Naive thymus-derived CD4-positive, alpha-beta T cell (primary cell): ENCODE data around the gene SUFU. TPM values are rescaled to one million over a fixed set of nuclear protein-coding genes. Genes with fewer than 3 reads are reported as not detected.
"Not testable (repeated sequence)": the region's sequence is repeated elsewhere in the genome, so short reads cannot be mapped to it uniquely, and the experiment has no call there.

Source experiments
- ATAC-seq: fragments of 150-1000 bp; cut with Tn5 transposase; 2 replicates; pipeline ENCODE4 v1.10.0; 2021; ENCODE audit warnings: mild to moderate bottlenecking, moderate library complexity
- CTCF ChIA-PET: fragments of 350-600 bp; sonication (Branson Sonifier 250); formaldehyde crosslinking; loops from one replicate; lab custom pipeline; 2021; ENCODE audit warnings: antibody characterized with exemption; lab: Charles Lee
- POLR2A ChIA-PET: fragments of 350-600 bp; sonication (Branson Sonifier 250); formaldehyde crosslinking; loops from one replicate; lab custom pipeline; 2021; ENCODE audit warnings: antibody characterized with exemption, inconsistent platforms; lab: Charles Lee
- DNase-seq, 9 donors: peaks; one replicate each; pipeline versions ENCODE4 v3.0.0 to v3.0.0-alpha.2; 2020 to 2022; ENCODE audit warnings: mixed read lengths in 1 of 9
- H3K27ac ChIP-seq: one replicate; pipeline ENCODE4 v1.7.0; 2013; ENCODE audit warnings: mild to moderate bottlenecking, low read depth, low read length, moderate library complexity
- H3K27me3 ChIP-seq, 2 donors: one replicate each; pipeline ENCODE4 v1.7.0; 2013; ENCODE audit warnings: low read length in 2 of 2, mild to moderate bottlenecking in 2 of 2, moderate library complexity in 2 of 2; ENCODE audit not compliant: control insufficient read depth in 2 of 2, insufficient read depth in 2 of 2
- H3K36me3 ChIP-seq, 3 experiments: 1 replicate in 2 of 3; 2 replicates in 1 of 3; pipeline ENCODE4 v1.7.0; 2013; ENCODE audit warnings: low read length in 3 of 3, mild to moderate bottlenecking in 3 of 3, moderate library complexity in 1 of 3; ENCODE audit not compliant: insufficient read depth in 3 of 3, control insufficient read depth in 2 of 3
- H3K4me1 ChIP-seq, 2 donors: one replicate each; pipeline ENCODE4 v1.7.0; 2013; ENCODE audit warnings: low read length in 2 of 2, mild to moderate bottlenecking in 2 of 2, moderate library complexity in 1 of 2; ENCODE audit not compliant: control insufficient read depth in 2 of 2, insufficient read depth in 2 of 2
- H3K4me3 ChIP-seq: 2 replicates; pipeline ENCODE4 v1.7.0; 2013; ENCODE audit warnings: mild to moderate bottlenecking, low read length
- H3K9me3 ChIP-seq, 3 experiments: 1 replicate in 2 of 3; 2 replicates in 1 of 3; pipeline ENCODE4 v1.7.0; 2013; ENCODE audit warnings: low read length in 3 of 3; ENCODE audit not compliant: control insufficient read depth in 2 of 3
- H3K27ac Mint-ChIP-seq, 9 donors: one replicate each; pipeline ENCODE4 v1.8.0; 2020 to 2022; ENCODE audit warnings: mixed read lengths in 9 of 9, mild to moderate bottlenecking in 8 of 9, moderate library complexity in 5 of 9, inconsistent platforms in 2 of 9
- H3K27me3 Mint-ChIP-seq, 5 donors: one replicate each; pipeline ENCODE4 v1.8.0; 2021 to 2022; ENCODE audit warnings: mixed read lengths in 5 of 5, mild to moderate bottlenecking in 1 of 5
- H3K36me3 Mint-ChIP-seq, 5 donors: one replicate each; pipeline ENCODE4 v1.8.0; 2020 to 2022; ENCODE audit warnings: mixed read lengths in 5 of 5, mild to moderate bottlenecking in 3 of 5, inconsistent platforms in 1 of 5
- H3K4me1 Mint-ChIP-seq, 7 donors: one replicate each; pipeline ENCODE4 v1.8.0; 2020 to 2022; ENCODE audit warnings: mixed read lengths in 7 of 7, mild to moderate bottlenecking in 3 of 7, inconsistent platforms in 1 of 7
- H3K4me3 Mint-ChIP-seq, 10 donors: one replicate each; pipeline ENCODE4 v1.8.0; 2020 to 2022; ENCODE audit warnings: mild to moderate bottlenecking in 10 of 10, mixed read lengths in 10 of 10, moderate library complexity in 6 of 10, inconsistent platforms in 2 of 10
- H3K9me3 Mint-ChIP-seq, 11 donors: one replicate each; pipeline ENCODE4 v1.8.0; 2020 to 2022; ENCODE audit warnings: mixed read lengths in 11 of 11, mild to moderate bottlenecking in 4 of 11, inconsistent platforms in 1 of 11, moderate library complexity in 1 of 11
- intact Hi-C, 2 donors: fragments of 100-400 bp; cut with micrococcal nuclease; formaldehyde crosslinking; loops; one replicate each; pipeline ENCODE4 v1.15.1; 2023
- polyA plus RNA-seq, 2 donors: library from polyadenylated mRNA; unstranded; fragments of 300-500 nt; fragmentation: Illumina TruSeq; gene quantifications; one replicate each; pipeline ENCODE4 v1.2.3, GENCODE V29; 2021
- total RNA-seq, 6 experiments: library from RNA in 5 of 6; stranded (reverse) in 5 of 6; gene quantifications; 1 replicate in 5 of 6; 2 replicates in 1 of 6; pipeline ENCODE4 v1.2.3 and lab custom pipeline; 2021 to 2026

Gene SUFU
- total and polyA plus RNA-seq, 7 experiments from 2014 or later: 2.9 to 17.5 (median 14.4) TPM

- DNase-seq: no peak
- ATAC-seq: no peak
- Mint-ChIP-seq H3K4me1 (peaks cover 6 to 27% (median 14%) of the 10 kb centered on the region in 7 donors), H3K9me3 (no peaks in the 10 kb centered on the region), H3K27me3 (no peaks in the 10 kb centered on the region), H3K4me3 (no peak overlapping the region), H3K36me3 (peaks cover 8 to 39% (median 16%) of the 10 kb centered on the region in 5 donors), H3K27ac (no peak overlapping the region)
- Histone ChIP-seq H3K36me3 (peaks cover 0 to 23% (median 8%) of the 10 kb centered on the region in 3 experiments), H3K4me3 (no peak overlapping the region), H3K9me3 (no peaks in the 10 kb centered on the region), H3K27me3 (no peaks in the 10 kb centered on the region), H3K4me1 (no peaks in the 10 kb centered on the region), H3K27ac (no peak overlapping the region)
- ChIA-PET CTCF (interaction anchor here (0.6 to 1.3 kb wide), 3 partner anchors 60 to 292 kb away, joined by 3 read pairs; no protein-coding TSS in a partner anchor), POLR2A (no interaction called here)
- intact Hi-C loops: no loop called here
Observed at GRCh38 chr10:102523250-102524029, 19.7 kb downstream of the SUFU start.

- Mint-ChIP-seq H3K4me1 (peaks cover 6 to 27% (median 17%) of the 10 kb centered on the region in 7 donors), H3K36me3 (peaks cover 8 to 39% (median 16%) of the 10 kb centered on the region in 5 donors), H3K9me3 (no peaks in the 10 kb centered on the region), H3K4me3 (no peak overlapping the region), H3K27me3 (no peaks in the 10 kb centered on the region), H3K27ac (no peak overlapping the region)
- Histone ChIP-seq H3K27ac (no peak overlapping the region), H3K27me3 (no peaks in the 10 kb centered on the region), H3K4me3 (no peak overlapping the region), H3K9me3 (no peaks in the 10 kb centered on the region), H3K4me1 (no peaks in the 10 kb centered on the region), H3K36me3 (peaks cover 0 to 23% (median 8%) of the 10 kb centered on the region in 3 experiments)
- CTCF ChIA-PET: interaction anchor here (1.3 kb wide), 1 partner anchor 294 kb away, joined by 3 read pairs; no protein-coding TSS in a partner anchor
- intact Hi-C loops: no loop called here
- ATAC-seq (no peak), DNase-seq (no peak)
- POLR2A ChIA-PET: no interaction called here
Observed at GRCh38 chr10:102524746-102525145, 21.0 kb downstream of the SUFU start.

- DNase-seq: no peak
- Histone ChIP-seq H3K27ac (no peak overlapping the region), H3K27me3 (no peaks in the 10 kb centered on the region), H3K4me1 (no peaks in the 10 kb centered on the region), H3K9me3 (no peaks in the 10 kb centered on the region), H3K4me3 (no peak overlapping the region), H3K36me3 (peaks cover 0 to 20% (median 3%) of the 10 kb centered on the region in 3 experiments)
- Mint-ChIP-seq H3K9me3 (no peaks in the 10 kb centered on the region), H3K36me3 (peaks cover 0 to 28% (median 13%) of the 10 kb centered on the region in 5 donors), H3K4me1 (peaks cover 0 to 13% (median 6%) of the 10 kb centered on the region in 7 donors), H3K4me3 (no peak overlapping the region), H3K27ac (no peak overlapping the region), H3K27me3 (no peaks in the 10 kb centered on the region)
- intact Hi-C loops: no loop called here
- no peak for ATAC-seq
- POLR2A ChIA-PET: no interaction called here
- CTCF ChIA-PET: no interaction called here
Observed at GRCh38 chr10:102527546-102527945, 23.8 kb downstream of the SUFU start.

- ChIA-PET CTCF (no interaction called here), POLR2A (no interaction called here)
- no peak overlapping the region for H3K27ac ChIP-seq
- DNase-seq (no peak), ATAC-seq (peak; percentile 65)
- H3K4me3 Mint-ChIP-seq: no peak overlapping the region
- no peaks in the 10 kb centered on the region for H3K27me3 ChIP-seq
- no peaks in the 10 kb centered on the region for H3K9me3 Mint-ChIP-seq
- H3K4me1 Mint-ChIP-seq: peaks cover 5 to 22% (median 14%) of the 10 kb centered on the region in 7 donors
- H3K9me3 ChIP-seq: no peaks in the 10 kb centered on the region
- H3K36me3 Mint-ChIP-seq: peaks cover 0 to 22% (median 7%) of the 10 kb centered on the region in 5 donors
- no peaks in the 10 kb centered on the region for H3K27me3 Mint-ChIP-seq
- no peak overlapping the region for H3K4me3 ChIP-seq
- intact Hi-C loops: no loop called here
- H3K27ac Mint-ChIP-seq: no peak overlapping the region
- H3K4me1 ChIP-seq: no peaks in the 10 kb centered on the region
- H3K36me3 ChIP-seq: peaks cover 0 to 3% (median 0%) of the 10 kb centered on the region in 3 experiments
Observed at GRCh38 chr10:102534333-102534732, 30.6 kb downstream of the SUFU start.

- H3K4me3 ChIP-seq: not testable (repeated sequence)
Observed at GRCh38 chr10:102534966-102535365, 31.2 kb downstream of the SUFU start.

GRCh38 chr10:102535481-102536147, 31.8 kb downstream of the SUFU start:
- no peaks in the 10 kb centered on the region for H3K9me3 Mint-ChIP-seq

More at GRCh38 chr10:102534966-102535365, 31.2 kb downstream of the SUFU start:
- H3K9me3 ChIP-seq, CTCF ChIA-PET, H3K36me3 ChIP-seq, H3K4me3 Mint-ChIP-seq, H3K27ac ChIP-seq, ATAC-seq, H3K27me3 Mint-ChIP-seq, H3K27me3 ChIP-seq, H3K4me1 ChIP-seq, DNase-seq, H3K9me3 Mint-ChIP-seq, intact Hi-C loops: not testable (repeated sequence)
- Mint-ChIP-seq H3K36me3 (peaks cover 0 to 22% (median 7%) of the 10 kb centered on the region in 5 donors), H3K4me1 (peaks cover 5 to 23% (median 13%) of the 10 kb centered on the region in 7 donors), H3K27ac (peak overlapping the region in 1 of 9 donors; percentile 31)
- POLR2A ChIA-PET: interaction anchor here (0.7 kb wide), 1 partner anchor 426 kb away, joined by 3 read pairs; no protein-coding TSS in a partner anchor

More at GRCh38 chr10:102535481-102536147, 31.8 kb downstream of the SUFU start:
- no peak for ATAC-seq
- Mint-ChIP-seq H3K27ac (no peak overlapping the region), H3K36me3 (peaks cover 0 to 22% (median 7%) of the 10 kb centered on the region in 5 donors), H3K27me3 (no peaks in the 10 kb centered on the region), H3K4me1 (peaks cover 5 to 23% (median 13%) of the 10 kb centered on the region in 7 donors), H3K4me3 (no peak overlapping the region)
- no peak overlapping the region for H3K4me3 ChIP-seq
- ChIA-PET POLR2A (interaction anchor here (0.7 kb wide), 1 partner anchor 427 kb away, joined by 3 read pairs; no protein-coding TSS in a partner anchor), CTCF (interaction anchor here (0.6 kb wide), 1 partner anchor 50 kb away, joined by 4 read pairs; no protein-coding TSS in a partner anchor)
- H3K9me3 ChIP-seq: no peaks in the 10 kb centered on the region
- H3K27me3 ChIP-seq: no peaks in the 10 kb centered on the region
- intact Hi-C loops: no loop called here
- H3K4me1 ChIP-seq: no peaks in the 10 kb centered on the region
- DNase-seq: no peak
- no peak overlapping the region for H3K27ac ChIP-seq
- H3K36me3 ChIP-seq: peaks cover 0 to 3% (median 0%) of the 10 kb centered on the region in 3 experiments
